HG02981 (cell line): ENCODE data around the gene PRDM15.

Experiments used
- ATAC-seq: cut with Tn5 transposase; IDR thresholded peaks from one replicate; pipeline ENCODE4 v1.9.1; 2021; ENCODE audit warnings: mild to moderate bottlenecking, moderate library complexity; ENCODE audit not compliant: unreplicated experiment

PRDM15 gene

DNA sequence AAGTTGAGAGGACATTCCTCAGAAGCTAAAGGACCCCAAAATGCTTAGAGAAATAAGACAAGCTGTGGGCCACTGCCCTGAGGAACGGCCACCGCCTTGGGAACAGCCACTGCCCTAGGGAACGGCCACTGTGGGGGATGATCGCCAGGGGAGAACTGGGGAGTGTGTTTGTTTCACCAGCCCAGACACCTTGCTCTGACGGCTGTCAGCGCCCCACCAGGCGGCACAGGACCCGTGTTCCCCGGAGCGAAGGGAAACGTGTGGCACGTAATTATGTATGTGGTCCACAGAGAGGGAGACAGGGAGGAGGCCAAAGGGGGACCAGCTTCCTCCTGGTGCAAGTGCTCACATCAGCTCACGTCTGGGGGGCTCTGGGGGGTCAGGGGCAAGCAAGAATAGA is 66.5 kb downstream of the PRDM15 start:
- ATAC-seq, result no peak

- no peak for ATAC-seq
These were observed 68.6 kb downstream of the PRDM15 start for GRCh38 chr21:41810597-41810932.

DNA sequence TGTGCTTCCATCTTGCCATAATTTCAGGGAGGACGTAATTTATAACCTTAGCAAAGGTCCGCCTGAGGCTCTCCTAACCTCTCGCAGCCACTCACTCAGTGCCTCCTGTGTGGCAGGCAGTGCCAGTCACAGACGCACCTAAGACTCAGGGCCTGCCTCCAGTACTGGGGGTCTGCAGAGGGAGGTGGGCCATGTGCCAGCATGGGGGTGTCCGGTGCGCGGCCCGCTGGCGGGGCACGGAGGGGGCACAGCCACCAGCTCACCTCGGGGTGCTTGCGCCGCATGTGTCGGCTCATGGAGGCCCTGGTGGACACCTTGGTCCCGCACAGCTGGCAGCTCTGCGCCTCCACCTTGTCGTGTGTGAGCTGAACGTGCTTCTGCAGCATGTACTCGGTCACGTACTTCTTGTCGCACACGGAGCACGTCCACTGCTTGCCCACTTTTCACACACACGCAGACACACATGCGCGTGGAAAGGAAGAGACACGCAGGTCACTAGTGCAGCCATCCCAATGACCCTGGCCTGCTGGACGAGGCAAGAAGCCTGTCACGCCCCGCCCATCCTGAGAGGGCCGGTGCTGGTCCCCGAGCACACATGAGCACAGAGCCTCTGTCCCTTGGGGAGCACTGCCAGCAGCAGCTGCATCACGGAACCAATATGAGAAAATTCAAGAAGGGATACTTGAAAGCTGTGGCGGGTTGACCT is 69.1 kb downstream of the PRDM15 start:
- no peak for ATAC-seq

GRCh38 chr21:41808846-41809245 is 70.3 kb downstream of the PRDM15 start:
- ATAC-seq, result no peak

GRCh38 chr21:41808094-41808493 is 71.0 kb downstream of the PRDM15 start:
- ATAC-seq, result no peak

GRCh38 chr21:41806773-41807172 is 72.4 kb downstream of the PRDM15 start:
- ATAC-seq, result no peak

- no peak for ATAC-seq
These were observed 73.5 kb downstream of the PRDM15 start for GRCh38 chr21:41805643-41806042.

GRCh38 chr21:41805038-41805437 is 74.1 kb downstream of the PRDM15 start:
- no peak for ATAC-seq

DNA sequence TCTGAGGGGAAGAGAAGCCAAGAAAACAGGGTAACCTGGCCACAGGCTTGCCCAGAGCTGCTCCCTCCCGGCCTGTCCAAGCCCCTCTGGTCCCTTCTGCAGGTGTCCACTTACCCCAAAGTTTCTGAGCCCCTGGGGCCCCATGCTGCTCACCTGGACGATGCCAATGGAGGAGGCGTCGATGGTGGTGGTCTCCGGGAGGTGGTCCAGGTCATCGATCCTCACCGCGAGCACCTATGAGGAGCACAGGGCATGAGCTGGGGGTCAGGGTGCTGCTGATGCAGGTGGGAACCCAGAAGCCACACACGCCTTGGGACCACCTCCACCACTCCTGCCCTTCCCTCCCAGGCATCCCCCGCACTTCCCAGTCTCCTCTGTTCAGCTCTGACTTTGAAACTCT is 74.8 kb downstream of the PRDM15 start:
- ATAC-seq, result no peak

- no peak for ATAC-seq
These were observed 75.8 kb downstream of the PRDM15 start for GRCh38 chr21:41803316-41803715.

DNA sequence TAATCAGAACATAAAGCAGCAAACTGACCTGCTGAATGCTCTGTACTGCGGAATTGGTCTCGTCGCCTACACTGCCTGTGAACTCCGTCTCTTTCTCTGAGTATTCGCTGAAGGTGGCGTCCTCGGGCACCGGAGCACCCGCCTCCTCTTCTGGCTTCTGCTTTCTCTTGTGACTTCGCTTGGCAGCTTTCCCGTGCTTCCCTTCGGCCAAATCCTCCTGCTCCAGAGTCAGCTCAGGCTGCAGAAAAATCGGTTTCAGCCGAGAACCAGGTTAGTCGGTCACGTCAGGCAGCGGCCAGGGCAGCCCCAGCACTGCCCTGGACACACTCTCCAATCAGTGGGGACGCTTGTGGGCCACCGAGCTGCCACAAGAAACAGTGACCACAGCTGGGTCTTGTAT is 76.5 kb downstream of the PRDM15 start:
- no peak for ATAC-seq

DNA sequence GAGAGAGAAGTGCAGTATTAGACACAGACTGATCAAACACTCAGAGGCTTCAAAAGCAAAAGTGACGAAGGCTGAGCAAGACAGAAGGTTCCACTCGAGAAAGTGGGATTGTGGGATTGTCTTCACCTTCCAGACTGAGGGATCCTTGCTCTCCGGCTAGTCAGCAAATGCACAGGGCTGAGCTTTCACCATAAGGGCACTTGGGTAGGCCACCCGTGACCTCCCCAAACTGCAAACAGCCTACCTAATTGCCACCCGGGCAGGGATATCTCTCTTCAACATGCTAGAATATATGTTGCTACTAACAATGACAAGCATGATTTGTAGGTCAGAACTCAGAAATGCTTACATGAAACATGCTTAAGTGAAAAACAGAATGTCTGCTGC is 77.0 kb downstream of the PRDM15 start:
- ATAC-seq, result no peak

DNA sequence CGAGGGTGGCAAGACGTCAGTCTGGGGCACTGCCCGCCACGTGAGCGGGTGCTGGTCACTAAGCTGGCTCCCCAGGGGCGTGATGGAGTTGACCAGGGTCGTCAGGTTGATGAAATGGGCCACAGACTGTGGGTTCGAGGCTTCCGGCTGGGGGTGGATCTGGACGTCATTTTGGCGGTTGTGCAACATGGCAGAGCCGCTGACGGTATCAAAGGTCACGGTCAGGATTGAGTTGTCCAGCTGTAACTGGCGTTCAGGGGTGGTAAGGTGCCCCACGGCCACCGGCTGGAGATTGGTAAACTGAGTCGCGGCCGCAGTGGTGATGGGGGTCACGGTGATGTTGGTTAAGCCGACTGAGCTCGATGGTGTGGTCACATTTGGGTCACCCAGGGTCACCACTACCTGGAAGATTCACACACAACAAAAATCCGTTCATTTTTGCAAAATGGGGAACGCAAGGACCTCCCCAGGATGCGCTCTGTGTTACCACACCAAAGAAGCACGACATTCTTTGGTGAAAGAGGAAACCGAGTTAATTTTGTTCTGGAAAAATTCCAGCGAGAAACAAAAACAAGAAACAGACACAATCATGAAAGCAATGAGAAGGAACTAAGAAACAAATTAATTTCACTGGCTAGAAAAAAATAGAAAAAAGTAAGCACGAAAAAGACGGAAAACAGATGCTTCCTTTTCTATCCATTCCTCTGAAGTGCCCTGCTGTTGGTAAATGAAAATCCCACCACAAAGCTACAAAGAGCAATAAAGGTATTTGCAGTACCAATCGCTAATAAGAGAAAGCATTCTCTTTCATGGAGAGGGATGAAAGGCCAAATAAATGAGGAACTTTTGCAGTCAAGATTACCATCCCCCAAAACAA is 77.6 kb downstream of the PRDM15 start:
- ATAC-seq, result no peak

GRCh38 chr21:41800425-41801320 is 78.5 kb downstream of the PRDM15 start:
- no peak for ATAC-seq

GRCh38 chr21:41799763-41800162 is 79.4 kb downstream of the PRDM15 start:
- ATAC-seq, result no peak

DNA sequence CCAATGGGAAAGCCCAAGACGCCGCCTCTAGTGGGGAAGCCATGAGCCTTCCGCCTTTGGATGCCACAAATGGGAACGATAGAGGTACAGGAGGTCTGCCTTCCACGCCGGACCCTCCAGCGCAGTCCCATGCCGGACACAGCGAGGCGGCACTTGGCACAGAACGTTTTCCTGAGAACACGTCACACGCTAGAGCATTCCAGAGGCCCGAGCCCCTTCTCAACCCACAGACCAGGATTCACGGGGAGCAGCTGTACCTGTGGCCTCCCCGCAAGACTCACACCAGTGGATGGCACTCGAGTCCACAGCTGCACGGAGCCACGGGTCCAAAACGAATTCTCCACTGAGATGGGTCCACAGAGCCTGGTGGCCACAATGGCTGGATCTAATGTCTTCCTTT is 80.8 kb downstream of the PRDM15 start:
- no peak for ATAC-seq

DNA sequence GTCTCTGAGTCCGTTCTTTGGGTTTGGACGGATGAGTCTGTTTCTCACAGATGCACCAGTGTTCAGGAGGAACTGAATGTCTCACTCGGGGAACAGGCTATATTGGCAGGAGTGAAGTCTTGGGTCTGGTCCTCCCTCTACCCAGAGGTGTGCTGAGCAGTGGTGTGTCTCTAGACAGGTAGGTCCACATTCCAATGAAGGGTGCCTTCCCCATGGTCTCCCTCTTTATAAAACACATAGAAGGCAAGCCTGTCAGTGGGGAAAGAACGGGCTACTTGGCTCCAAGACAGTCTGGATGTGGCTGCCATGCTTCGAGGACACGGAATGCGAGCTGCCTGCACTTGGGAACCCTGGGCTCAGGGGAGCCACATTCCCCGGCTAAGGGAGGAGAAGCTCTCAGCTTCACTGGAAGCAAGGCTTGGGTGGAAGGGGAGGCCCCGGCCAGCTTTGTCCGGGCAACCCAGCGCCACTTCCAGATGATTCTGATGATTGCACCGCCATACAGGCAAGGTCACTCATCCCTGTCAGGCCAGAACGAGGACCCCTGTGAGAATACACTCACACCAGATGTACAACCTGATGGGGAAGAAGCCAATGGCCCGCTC is 82.6 kb downstream of the PRDM15 start:
- ATAC-seq, result no peak

DNA sequence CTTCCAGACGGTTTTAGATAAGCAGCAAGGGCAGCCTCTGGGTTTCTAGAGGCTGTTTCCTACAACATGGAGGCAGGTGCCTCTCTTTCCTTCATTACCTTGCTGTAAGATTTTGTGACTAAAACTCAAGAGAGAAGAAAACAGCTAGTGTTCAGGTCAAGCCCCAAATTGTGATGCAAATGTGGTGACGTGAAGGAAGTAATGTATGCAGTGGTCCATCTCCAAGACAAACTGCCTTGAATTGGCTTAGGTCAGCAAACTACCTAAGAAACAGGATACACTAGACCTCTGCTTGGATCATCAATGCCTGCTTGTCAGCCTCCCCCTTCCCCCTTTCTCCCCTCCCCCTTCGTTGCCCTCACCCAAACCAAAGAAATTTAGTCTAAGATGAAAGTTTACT is 83.4 kb downstream of the PRDM15 start:
- ATAC-seq, result no peak

- ATAC-seq, result no peak
These were observed 84.5 kb downstream of the PRDM15 start for GRCh38 chr21:41794600-41794999.

DNA sequence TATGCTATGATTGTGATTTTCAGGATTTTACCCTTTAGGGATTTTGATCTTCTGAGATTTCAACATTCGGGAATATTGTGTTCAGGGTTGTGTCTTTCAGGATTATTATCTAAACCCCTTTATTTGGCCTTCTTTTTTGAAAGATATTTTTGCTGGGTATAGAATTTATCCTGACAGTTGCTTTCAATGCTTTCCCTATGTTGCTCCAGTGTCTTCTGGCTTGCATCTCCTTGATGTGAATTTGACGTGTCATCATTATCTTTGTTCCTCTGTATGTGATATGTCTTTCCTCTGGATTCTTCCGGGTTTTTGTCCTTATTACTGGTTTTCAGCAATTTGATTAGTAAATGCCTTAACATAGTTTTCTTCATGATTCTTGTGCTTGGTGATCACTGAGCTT is 86.4 kb downstream of the PRDM15 start:
- ATAC-seq, result no peak

GRCh38 chr21:41786509-41786987 is 92.6 kb downstream of the PRDM15 start:
- no peak for ATAC-seq
